K562 (cell line): Measurements from ENCODE around the gene ING1. TPM values are rescaled to one million over a fixed set of nuclear protein-coding genes. Genes with fewer than 3 reads are reported as not detected.
A peak's percentile ranks its signal among the peaks of the same experiment; 100 is the strongest.

Source experiments
- ESRRB ChIP-seq: fragments of 250-450 bp; sonication (Bioruptor Pico); IDR thresholded peaks from 2 replicates; pipeline ENCODE4 v1.5.0; 2020; ENCODE audit warnings: mild to moderate bottlenecking, moderate library complexity, borderline replicate concordance
- FOS ChIP-seq: IDR thresholded peaks from 3 replicates; pipeline ENCODE4 v1.6.1; 2011; ENCODE audit not compliant: insufficient read length; ENCODE audit errors: extremely low read depth
- FOXM1 ChIP-seq, 2 experiments: fragments of 450-650 bp in 1 of 2; sonication (generic) in 1 of 2; formaldehyde crosslinking in 1 of 2; IDR thresholded peaks; 2 replicates each; pipeline versions ENCODE4 v1.6.1 to v1.9.0; 2017 to 2022; ENCODE audit warnings: low read depth in 2 of 2, mild to moderate bottlenecking in 2 of 2, missing genetic modification reagents in 1 of 2, moderate library complexity in 1 of 2
- HES1 ChIP-seq: fragments of 450-650 bp; IDR thresholded peaks from 2 replicates; pipeline ENCODE4 v1.6.1; 2016; ENCODE audit warnings: low read depth, mild to moderate bottlenecking, moderate library complexity
- POLR2H ChIP-seq: IDR thresholded peaks from 2 replicates; pipeline ENCODE4 v1.6.1; 2016; ENCODE audit warnings: missing genetic modification characterization, low read depth, mild to moderate bottlenecking, control low read depth, missing compliant biosample characterization, moderate library complexity
- SMAD1 ChIP-seq: fragments of 150-350 bp; IDR thresholded peaks from 2 replicates; pipeline ENCODE4 v1.6.1; 2014; ENCODE audit warnings: low read length, low read depth; ENCODE audit not compliant: partially characterized antibody
- ZNF143 ChIP-seq: sonication (generic); formaldehyde crosslinking; IDR thresholded peaks from 2 replicates; pipeline ENCODE4 v1.9.0; 2022; ENCODE audit warnings: mild to moderate bottlenecking, missing genetic modification reagents
- ZNF511 ChIP-seq: sonication (generic); formaldehyde crosslinking; IDR thresholded peaks from 2 replicates; pipeline ENCODE4 v1.8.0; 2022; ENCODE audit warnings: mild to moderate bottlenecking, missing genetic modification reagents
- ZNF778 ChIP-seq: fragments of 450-650 bp; formaldehyde crosslinking; IDR thresholded peaks from 2 replicates; pipeline ENCODE4 v1.4.0; 2020; ENCODE audit warnings: mild to moderate bottlenecking, moderate library complexity
- polyA plus RNA-seq, 8 experiments: library from polyadenylated mRNA; depleted of rRNA in 4 of 8; stranded (reverse) in 5 of 8; unstranded in 3 of 8; fragments of >200 nt; fragmentation: Nextera tagmentation in 2 of 8; fragmentation: Illumina TruSeq in 1 of 8; extraction: Ambion mirVana in 2 of 8; extraction: Trizol in 1 of 8; gene quantifications; 2 replicates each; pipeline versions ENCODE4 v1.2.1 to v1.2.3, GENCODE V29; 2011 to 2014; ENCODE audit warnings: inconsistent platforms in 1 of 8, missing spikeins in 1 of 8
- total RNA-seq, 7 experiments: library from RNA; depleted of rRNA in 6 of 7; stranded (reverse); fragments of >200 nt in 6 of 7; fragmentation: Illumina TruSeq in 2 of 7; extraction: Trizol in 2 of 7; gene quantifications; 2 replicates each; pipeline versions ENCODE4 v1.2.1 to v1.2.3, GENCODE V29; 2011 to 2021; ENCODE audit warnings: low replicate concordance in 1 of 7
- TF ChIP-seq, protein P1 (sequence below), 2 experiments: fragments of 450-650 bp in 1 of 2; sonication (generic) in 1 of 2; formaldehyde crosslinking in 1 of 2; IDR thresholded peaks; 2 replicates each; pipeline versions ENCODE4 v1.7.1 to v1.9.0; 2016 to 2022; ENCODE audit warnings: inconsistent platforms in 1 of 2, mild to moderate bottlenecking in 1 of 2, missing genetic modification reagents in 1 of 2
- TF ChIP-seq, protein P2 (sequence below), 2 experiments: IDR thresholded peaks in 1 of 2; conservative IDR thresholded peaks in 1 of 2; 2 replicates each; pipeline ENCODE4 v1.6.1; 2016; ENCODE audit warnings: low read depth in 2 of 2, mild to moderate bottlenecking in 1 of 2, missing compliant biosample characterization in 1 of 2, missing genetic modification characterization in 1 of 2, moderate library complexity in 1 of 2

ING1 gene
- total and polyA plus RNA-seq, 9 of the 15 experiments (the other 6 are each of a cell fraction or from before 2014, with no cell fraction given) = 1.0 to 20.1 (median 8.2) TPM

DNA sequence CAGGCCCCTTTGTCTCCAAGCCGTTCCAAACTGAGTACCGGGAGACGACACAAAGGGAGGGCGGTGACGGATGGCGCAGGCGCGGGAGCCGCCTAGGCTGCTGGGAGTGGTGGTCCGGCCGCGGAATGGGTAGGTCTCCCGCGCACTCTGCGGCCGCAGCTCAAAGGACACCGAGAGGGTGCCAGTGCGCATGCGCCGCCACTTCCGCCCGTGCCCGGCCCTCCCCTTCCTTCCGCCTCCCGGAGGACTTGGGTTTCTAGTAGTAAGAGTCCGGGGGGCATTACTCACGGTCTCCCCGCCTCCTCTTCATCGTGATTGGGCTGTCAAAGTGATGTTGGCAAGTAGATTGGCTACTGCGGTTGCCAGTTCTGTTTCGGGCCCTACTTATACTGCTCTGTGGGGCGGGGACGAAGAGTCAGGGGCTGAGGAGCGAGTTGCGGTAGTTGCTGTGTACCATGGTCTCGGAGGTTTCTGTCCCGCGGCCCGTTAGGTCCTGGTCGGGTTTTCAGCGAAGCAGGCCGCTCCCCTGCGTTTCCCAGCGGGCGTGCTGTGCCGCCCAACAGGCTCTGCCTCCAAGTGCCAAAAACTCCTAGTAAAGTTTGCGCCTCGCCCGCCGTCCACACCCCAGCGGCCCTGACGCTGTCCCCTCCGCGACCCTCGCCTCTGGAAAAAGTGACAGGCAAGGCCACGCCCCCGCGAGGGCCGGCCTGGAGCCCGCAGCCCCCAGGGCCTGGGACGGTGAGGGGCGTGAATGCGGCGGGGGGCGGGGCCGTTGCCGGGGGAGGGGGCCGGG lies 455 bp upstream of the ING1 start (continued):
- TF ChIP-seq, protein P1, sequence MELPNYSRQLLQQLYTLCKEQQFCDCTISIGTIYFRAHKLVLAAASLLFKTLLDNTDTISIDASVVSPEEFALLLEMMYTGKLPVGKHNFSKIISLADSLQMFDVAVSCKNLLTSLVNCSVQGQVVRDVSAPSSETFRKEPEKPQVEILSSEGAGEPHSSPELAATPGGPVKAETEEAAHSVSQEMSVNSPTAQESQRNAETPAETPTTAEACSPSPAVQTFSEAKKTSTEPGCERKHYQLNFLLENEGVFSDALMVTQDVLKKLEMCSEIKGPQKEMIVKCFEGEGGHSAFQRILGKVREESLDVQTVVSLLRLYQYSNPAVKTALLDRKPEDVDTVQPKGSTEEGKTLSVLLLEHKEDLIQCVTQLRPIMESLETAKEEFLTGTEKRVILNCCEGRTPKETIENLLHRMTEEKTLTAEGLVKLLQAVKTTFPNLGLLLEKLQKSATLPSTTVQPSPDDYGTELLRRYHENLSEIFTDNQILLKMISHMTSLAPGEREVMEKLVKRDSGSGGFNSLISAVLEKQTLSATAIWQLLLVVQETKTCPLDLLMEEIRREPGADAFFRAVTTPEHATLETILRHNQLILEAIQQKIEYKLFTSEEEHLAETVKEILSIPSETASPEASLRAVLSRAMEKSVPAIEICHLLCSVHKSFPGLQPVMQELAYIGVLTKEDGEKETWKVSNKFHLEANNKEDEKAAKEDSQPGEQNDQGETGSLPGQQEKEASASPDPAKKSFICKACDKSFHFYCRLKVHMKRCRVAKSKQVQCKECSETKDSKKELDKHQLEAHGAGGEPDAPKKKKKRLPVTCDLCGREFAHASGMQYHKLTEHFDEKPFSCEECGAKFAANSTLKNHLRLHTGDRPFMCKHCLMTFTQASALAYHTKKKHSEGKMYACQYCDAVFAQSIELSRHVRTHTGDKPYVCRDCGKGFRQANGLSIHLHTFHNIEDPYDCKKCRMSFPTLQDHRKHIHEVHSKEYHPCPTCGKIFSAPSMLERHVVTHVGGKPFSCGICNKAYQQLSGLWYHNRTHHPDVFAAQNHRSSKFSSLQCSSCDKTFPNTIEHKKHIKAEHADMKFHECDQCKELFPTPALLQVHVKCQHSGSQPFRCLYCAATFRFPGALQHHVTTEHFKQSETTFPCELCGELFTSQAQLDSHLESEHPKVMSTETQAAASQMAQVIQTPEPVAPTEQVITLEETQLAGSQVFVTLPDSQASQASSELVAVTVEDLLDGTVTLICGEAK (IDR thresholded peaks at IDR 0.05) = peak; percentile 5; the same call in 1 of the 2 replicates
- TF ChIP-seq, protein P1 (CRISPR knock-in tag; IDR thresholded peaks at IDR 0.05) = no peak
- TF ChIP-seq ZNF778 (CRISPR knock-in tag) (no peak), FOS (peak; percentile 98), SMAD1 (peak; percentile 94), ZNF511 (CRISPR knock-in tag) (0 out of 2 replicates have a peak, but pooled peaks have one; percentile 57), FOXM1 (IDR thresholded peaks at IDR 0.05; ENCODE audit: low read depth) (no peak), FOXM1 (CRISPR knock-in tag; IDR thresholded peaks at IDR 0.05; ENCODE audit: low read depth) (0 out of 2 replicates have a peak, but pooled peaks have one; percentile 51), ZNF143 (CRISPR knock-in tag) (peak; percentile 77), HES1 (no peak), ESRRB (CRISPR knock-in tag) (no peak), POLR2H (tag) (peak; percentile 97)
- TF ChIP-seq, protein P2, sequence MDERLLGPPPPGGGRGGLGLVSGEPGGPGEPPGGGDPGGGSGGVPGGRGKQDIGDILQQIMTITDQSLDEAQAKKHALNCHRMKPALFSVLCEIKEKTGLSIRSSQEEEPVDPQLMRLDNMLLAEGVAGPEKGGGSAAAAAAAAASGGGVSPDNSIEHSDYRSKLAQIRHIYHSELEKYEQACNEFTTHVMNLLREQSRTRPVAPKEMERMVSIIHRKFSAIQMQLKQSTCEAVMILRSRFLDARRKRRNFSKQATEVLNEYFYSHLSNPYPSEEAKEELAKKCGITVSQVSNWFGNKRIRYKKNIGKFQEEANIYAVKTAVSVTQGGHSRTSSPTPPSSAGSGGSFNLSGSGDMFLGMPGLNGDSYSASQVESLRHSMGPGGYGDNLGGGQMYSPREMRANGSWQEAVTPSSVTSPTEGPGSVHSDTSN (CRISPR knock-in tag; IDR thresholded peaks at IDR 0.05; ENCODE audit: low read depth) = peak; percentile 65
- TF ChIP-seq, protein P2 (tag; conservative IDR thresholded peaks at IDR 0.05; ENCODE audit: low read depth) = peak; percentile 97
